Measurements from ENCODE around the gene KLHL28.
A peak's percentile ranks its signal among the peaks of the same experiment; 100 is the strongest.

The KLHL28 gene

DNA sequence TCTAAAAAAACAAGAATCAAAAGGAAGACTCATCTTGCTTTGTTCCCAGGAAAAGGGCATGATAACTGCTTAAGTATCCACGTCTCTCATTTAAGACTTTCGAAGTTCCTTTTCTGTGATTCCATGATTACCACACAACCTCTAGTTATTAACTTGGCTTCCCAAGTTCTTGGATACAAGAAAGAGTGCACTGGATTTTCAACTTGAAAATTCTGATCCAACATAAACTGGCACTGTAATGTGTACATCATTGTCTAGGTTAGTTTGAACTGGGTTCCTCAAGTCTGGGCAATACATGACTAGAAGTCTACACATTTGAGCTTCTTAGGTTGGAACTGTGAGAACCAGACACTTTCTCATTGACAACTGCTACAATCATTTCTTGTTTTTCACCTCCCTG lies 1.6 kb downstream of the KLHL28 start:
- no peak for DNase-seq (ENCODE audit: low read depth)

DNA sequence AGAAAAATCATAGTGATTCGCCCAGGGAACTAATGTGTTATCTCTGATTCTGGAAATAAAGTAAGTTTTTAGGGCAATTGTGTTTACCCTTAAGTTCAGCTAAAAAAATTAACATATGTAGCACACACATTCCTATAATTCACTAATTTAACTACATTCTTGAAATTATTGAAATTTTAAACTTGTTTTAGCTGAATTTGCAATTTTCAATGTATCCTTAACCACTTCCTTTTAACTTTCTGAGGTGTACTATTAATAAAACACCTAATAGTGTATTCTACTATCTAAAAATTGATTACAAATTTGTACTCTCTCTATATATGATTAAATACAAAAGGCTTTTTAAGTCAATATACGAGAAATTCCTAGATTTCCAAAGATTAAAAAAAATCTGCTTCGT lies 2.2 kb downstream of the KLHL28 start:
- no peak for DNase-seq (ENCODE audit: low read depth)

GRCh38 chr14:44956866-44957265 lies 4.9 kb downstream of the KLHL28 start:
- DNase-seq (ENCODE audit: low read depth): no peak

GRCh38 chr14:44955528-44955927 lies 6.2 kb downstream of the KLHL28 start:
- no peak for DNase-seq (ENCODE audit: low read depth)

DNA sequence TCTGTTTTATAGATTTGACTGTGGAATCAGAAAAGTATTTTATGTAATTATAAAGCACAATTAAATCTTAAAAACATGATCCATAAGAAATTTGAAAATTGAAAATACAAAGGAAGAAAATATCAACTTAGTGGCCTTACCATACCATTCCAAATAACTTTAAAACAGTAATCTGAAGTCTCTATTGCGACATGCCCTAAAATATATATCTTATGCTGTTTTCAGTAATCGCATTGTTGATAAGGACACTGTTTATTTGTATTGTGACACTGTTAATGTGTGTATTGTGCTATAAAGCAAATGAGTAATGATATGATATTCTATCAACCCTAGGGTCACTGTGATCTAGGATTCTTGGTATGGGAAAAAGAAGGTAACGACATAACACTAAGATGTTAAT lies 7.0 kb downstream of the KLHL28 start:
- no peak for DNase-seq (ENCODE audit: low read depth)

DNA sequence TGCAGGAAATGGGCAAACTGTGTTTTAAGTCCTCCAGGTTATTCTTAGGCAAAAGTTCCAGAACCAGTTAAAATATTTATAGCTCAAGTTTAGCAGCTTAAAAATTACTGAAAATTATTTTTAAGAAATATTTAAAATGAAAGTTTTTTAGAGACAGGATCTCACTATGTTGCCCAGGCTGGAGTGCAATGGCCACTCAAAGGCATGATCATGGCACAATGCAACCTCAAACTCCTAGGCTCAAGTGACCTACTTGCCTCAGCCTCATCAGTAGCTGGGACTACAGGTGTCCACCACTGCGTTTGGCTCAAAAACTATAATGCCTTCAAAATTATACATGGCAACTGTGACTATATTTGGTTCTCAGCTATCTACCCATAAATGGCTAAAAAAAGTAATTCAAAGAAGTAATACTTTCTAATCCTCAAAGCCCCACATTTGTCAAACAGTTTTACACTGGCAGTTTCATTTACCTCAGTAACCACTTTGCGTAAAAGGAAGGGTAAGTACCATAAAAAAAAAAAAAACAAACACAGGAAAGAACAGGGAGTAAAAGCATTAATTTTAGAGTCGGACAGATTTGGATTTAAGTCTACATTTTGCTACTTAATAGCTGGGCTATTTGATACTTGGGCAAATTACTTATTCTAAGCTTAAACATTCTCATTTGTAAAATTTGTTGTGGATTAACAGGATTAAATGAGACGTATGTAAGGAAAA lies 9.2 kb downstream of the KLHL28 start:
- no peak for DNase-seq (ENCODE audit: low read depth)

GRCh38 chr14:44951051-44951450 lies 10.7 kb downstream of the KLHL28 start:
- DNase-seq (ENCODE audit: low read depth): no peak

DNA sequence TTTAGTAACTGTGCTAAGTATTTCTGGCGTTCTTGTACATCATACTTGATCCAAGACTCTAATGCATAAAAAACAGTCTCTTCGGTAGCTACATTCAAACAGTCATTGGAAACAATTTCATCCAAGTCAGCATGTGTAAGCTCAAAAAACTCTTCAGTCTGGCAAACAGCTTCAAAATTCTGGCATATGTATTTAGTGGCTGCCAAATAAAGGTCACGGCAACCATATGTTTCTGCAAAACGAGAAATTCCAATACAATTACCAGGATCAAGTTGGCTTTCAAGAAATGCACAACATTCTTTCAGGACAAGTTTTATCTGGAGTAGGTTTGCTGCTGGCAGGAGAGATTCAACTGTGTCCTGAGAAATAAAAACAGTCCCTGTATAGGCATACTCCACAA lies 16.5 kb downstream of the KLHL28 start:
- DNase-seq (ENCODE audit: low read depth): no peak

DNA sequence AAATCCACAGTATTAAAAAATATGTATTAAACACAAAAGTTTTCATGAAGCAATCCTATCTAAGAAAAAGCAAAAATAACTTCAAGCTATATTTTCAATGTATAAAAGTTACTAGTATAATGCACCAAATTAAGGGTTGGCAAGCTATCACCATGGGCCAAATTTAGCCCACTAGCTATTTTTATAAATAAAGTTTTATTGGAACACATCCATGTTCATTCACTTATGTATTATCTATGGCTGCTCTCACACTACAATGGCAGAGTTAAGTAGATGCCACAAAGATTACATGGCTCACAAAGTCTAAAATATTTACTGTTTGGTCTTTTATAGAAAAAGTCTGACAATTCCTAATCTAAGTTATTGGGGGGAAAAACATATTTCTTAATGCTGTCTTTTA lies 17.6 kb downstream of the KLHL28 start:
- no peak for DNase-seq (ENCODE audit: low read depth)

DNA sequence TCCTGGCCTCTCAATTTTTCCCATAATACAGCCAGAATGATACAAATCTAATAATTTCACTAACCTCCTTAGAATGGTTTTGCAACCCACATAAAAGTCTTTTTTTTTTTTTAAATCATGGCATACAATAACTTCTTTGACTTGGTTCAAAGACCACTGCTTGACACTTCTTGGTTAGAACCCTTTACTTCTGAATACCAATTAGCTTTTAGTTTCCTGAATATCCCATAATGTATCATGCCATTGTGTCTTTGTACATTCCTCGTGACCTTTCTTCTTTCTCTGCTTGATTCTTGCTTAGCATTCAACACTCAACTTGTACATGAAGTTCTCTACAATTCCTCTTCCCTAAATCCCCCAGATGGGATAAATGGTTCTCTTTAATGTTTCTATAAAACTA lies 19.3 kb downstream of the KLHL28 start:
- no peak for DNase-seq (ENCODE audit: low read depth)

DNA sequence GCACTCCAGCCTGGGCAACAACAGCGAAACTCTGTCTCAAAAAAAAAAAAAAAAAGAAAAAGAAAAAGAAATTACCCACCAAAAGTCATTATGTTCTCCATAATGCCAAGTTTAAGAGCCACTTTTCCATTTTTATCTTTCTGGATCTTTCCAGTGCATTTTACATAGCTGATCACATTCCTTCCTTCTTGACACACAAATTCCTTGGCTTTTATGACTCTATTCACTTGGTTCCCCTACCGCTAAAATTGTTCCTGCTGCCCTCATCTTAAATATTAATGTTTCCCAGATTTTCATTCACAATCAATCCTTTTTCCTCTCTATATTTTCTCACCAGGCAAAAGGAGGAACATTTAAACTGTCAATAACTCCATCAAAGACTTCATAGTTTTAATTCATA lies 20.2 kb downstream of the KLHL28 start:
- no peak for DNase-seq (ENCODE audit: low read depth)

DNA sequence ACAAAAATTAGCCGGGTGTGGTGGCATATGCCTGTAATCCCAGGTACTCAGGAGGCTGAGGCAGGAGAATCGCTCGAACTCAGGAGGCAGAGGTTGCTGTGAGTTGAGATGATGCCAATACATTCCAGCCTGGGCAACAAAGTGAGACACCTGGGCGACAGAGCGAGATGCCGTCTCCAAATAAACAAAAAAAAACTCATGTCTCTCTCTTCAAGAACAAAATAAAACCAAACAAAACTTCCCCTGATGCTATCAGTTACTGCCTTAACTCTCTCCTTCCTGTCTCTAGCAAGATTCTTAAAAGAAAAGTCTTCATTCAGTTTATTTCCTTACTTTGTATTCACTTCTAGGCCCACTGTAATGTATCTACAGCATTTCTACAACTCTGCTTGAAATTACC lies 20.8 kb downstream of the KLHL28 start:
- no peak for DNase-seq (ENCODE audit: low read depth)

DNA sequence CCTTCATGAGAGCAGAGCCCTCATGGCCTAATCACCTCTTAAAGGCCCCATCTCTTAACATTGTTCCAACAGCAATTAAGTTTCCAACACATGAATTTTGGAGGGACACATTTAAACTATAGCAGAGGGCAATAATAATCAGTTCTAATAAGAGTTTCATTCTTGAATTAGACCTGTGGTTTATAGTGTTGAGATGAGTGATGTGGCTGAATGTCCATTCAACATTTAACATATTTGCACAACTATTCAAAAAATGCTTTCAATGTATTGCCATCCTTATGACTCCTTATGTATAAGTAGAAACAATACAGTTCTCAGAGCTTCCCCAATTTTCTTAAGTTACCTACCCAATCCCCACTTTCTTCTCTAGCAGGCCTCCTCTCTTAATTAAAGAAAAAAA lies 21.5 kb downstream of the KLHL28 start:
- no peak for DNase-seq (ENCODE audit: low read depth)

GRCh38 chr14:44937547-44937946 lies 24.2 kb downstream of the KLHL28 start:
- DNase-seq (ENCODE audit: low read depth): no peak

DNA sequence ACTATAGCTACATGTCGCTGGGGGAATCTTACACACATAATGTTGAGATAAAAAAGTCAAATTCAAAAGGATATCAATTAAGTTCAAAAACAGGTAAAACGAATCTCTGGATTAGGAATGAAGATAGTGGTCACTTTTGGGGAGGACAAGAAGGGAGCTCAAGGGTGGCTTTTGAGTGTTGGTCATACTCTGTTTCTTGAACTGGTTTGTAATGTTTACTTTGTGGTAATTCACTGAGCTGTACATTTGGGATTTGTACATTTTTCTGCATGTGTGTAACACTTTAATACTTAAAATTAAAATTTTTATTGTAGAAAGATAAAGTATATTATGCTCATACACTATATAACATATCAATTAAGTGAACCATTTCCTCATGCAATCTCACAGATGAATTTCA lies 26.6 kb downstream of the KLHL28 start:
- DNase-seq (ENCODE audit: low read depth): no peak

DNA sequence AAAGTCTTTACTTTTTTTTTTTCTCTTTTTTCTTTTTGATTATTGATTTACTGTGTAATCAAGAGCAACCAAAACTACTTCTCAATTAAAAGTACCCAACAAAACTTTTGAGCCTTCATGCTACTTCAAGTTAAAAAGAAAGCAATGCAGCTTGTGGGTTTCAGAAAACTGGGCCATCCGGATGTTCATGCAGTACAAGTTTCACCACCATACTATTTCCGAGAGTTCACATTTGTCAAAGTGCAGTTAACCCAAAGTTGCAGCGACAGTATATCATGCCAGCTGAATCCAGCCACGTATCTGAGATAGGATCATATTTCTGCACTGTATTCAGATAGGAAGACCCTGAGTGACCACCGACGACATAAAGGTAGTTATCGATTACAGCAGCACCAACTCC lies 33.0 kb downstream of the KLHL28 start:
- no peak for DNase-seq (ENCODE audit: low read depth)

GRCh38 chr14:44914849-44915248 lies 46.9 kb downstream of the KLHL28 start:
- no peak for DNase-seq (ENCODE audit: low read depth)

DNA sequence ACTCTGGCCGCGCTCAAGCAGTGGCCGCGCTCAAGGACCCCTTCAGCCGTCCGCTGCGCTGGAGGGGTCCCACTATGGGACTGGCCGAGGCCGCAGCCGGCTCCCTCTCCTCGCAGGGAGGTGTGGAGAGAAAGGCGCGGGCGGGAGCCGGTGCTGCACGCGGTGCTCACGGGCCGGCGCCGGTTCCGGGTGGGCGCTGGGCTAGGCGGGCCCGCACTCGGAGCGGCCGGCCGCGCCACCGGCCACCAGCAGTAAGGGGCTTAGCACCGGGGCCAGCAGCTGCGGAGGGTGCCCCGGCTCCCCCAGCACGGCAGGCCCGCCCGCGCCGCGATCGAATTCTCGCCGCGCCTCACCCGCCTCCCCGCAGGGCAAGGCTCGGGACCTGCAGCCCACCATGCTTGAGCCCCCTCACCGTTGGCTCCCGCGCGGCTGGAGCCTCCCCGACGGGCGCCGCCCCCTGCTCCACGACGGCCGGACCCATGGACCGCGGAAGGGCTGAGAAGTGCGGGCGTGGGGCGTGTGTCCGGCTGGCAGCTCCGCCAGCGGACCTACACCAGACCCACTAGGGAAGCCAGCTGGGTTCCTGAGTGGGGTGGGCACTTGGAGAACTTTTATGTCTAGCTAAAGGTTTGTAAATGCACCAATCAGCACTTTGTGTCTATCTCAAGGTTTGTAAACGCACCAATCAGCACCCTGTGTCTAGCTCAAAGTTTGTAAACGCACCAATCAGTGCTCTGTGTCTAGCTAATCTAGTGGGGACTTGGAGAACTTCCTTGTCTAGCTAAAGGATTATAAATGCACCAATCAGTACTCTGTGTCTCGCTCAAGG lies 49.5 kb downstream of the KLHL28 start:
- no peak for DNase-seq (ENCODE audit: low read depth)

DNA sequence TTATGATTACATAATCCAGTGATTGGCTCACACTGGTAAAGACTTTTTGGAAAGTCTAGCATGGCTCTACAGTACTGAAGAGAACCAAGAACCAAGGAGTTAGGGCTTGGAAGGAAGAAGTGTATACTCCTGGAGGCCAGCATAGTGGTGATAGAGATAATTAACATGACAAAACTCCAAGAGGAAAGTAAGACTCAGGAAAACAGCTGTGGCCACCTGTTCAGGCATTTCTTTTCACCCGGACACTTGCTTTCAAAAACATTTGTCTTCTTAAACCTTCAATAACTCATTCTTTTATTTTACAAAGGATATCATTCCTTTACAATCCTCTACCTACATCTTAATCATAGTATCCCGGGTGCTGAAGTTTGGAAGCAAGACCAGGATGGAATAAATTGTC lies 50.9 kb downstream of the KLHL28 start:
- DNase-seq (ENCODE audit: low read depth): no peak

DNA sequence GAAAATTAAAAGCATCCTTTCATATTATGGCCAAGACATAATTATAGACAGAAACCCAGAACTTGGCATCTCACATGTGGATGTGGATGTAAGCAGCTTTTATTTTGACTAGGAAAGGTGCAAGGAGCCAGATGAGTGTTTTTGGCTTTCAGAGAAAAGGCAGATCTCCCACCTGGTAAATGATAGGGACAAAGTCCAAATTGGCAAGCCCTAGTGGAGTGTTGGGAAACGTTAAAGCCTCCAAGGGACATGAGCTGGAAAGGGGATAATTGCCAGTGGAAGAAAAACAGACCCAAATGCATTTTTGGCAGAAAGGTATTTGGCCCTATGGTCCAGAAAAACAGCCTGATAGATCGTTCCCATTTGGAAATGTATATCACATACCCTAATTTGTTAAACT lies 60.1 kb downstream of the KLHL28 start:
- DNase-seq (ENCODE audit: low read depth): no peak

DNA sequence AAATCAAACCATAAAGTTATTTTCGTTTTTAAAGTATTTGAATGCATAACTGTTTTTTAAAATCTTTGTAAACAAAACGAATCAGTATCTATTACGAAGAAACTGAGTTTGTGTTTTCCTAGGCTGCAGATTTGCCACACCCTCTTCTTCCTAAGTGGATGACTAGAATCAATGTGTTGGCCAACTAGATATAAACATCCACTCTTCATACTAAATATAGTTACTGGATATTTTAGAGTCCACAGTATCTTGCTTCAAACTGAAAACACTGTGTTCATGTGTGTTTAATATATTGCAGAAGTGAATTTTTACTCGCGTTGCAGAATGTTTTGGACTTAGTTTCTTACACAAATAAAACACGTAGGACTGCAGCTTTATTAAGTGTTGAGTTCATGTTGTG lies 63.2 kb downstream of the KLHL28 start:
- DNase-seq (ENCODE audit: low read depth): no peak

DNA sequence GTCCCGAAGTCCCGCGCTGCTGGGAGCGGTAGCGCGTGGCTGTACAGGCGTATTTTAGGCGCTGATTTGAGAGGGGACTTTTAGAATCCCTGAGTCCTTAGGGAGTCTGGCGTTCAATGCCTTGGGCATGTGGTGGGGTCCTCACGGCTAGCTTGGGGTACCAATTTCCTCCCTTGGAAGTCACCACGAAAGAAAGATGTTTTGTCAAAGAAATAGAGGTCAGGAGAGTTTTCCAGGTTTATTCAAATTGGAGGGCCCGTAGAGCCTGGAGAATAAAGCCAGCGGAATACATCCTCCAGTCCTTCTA lies 63.9 kb downstream of the KLHL28 start:
- DNase-seq (ENCODE audit: low read depth): no peak

- DNase-seq (ENCODE audit: low read depth): peak; percentile 97
Observed at GRCh38 chr14:44897041-44897844, 64.5 kb downstream of the KLHL28 start.

Data from stimulated activated CD4-positive, alpha-beta T cell treated with anti-CD3 and anti-CD28 coated beads, Interleukin-2, amount 100 ng/mL, for 4 hours (primary cell).